ENCODE data around the gene EIF4EBP3. TPM values are rescaled to one million over a fixed set of nuclear protein-coding genes. Genes with fewer than 3 reads are reported as not detected.

Gene EIF4EBP3
- total and polyA plus RNA-seq, 9 of the 15 experiments (the other 6 are each of a cell fraction or from before 2014, with no cell fraction given) = 1.3 to 7.5 (median 3.8) TPM

DNA sequence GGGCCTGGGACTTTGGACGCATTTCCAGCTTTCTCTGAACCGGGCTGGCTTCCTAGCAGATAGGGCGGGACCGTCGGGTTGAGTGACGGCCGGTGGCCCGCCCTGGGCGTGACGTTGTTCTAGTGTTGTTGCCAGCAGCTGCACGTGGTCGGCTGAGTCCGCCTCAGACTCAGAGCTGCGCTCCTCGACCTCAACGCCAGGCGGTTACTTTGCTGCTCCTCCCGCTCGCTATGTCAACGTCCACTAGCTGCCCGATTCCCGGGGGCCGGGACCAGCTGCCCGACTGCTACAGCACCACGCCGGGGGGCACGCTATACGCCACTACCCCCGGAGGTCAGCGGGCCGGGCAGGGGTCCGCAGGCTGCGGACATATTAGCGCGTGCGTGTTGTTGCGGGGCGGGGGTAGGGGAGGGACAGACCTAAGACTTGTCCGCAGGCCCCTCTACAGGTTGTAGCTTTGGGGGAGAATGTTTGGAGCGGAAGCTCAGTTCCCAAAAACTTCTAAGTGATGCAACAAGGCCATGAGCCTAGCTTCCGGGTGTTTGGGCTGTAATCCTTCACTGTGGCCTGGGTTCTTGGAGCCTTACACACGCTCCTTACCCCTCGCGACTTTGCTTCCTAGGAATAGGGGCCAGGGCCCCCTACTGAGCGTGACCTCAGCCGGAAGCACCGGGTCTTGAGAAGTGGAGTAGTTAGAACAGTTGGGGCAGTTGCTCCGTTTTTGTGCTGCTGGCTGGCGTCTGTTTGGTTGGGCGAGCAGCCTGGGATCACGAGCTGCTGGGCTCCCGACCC is at the start of gene EIF4EBP3 (continued):
- TF ChIP-seq FOXJ2 (tag; IDR thresholded peaks at IDR 0.05) (no peak), ZFP1 (CRISPR knock-in tag; IDR thresholded peaks at IDR 0.05) (no peak), MTF1 (CRISPR knock-in tag; IDR thresholded peaks at IDR 0.05; ENCODE audit: borderline replicate concordance) (no peak), KDM2B (CRISPR knock-in tag; IDR thresholded peaks at IDR 0.05) (peak; percentile 74; the same call in 1 of the 2 replicates), ZNF699 (CRISPR knock-in tag; IDR thresholded peaks at IDR 0.05; ENCODE audit: insufficient replicate concordance) (no peak), GTF2E2 (tag; IDR thresholded peaks at IDR 0.05) (no peak), ZEB2 (IDR thresholded peaks at IDR 0.05) (no peak), POLR2AphosphoS5 (IDR thresholded peaks at IDR 0.05; ENCODE audit: control insufficient read depth, insufficient read depth, low read depth, low read length) (no peak), KAT7 (CRISPR knock-in tag; IDR thresholded peaks at IDR 0.05; ENCODE audit: borderline replicate concordance) (peak; percentile 31; the same call in 1 of the 2 replicates), ZBTB7A (IDR thresholded peaks at IDR 0.05; ENCODE audit: borderline replicate concordance, control insufficient read depth, low read depth, low read length) (no peak), ZFX (CRISPR knock-in tag; IDR thresholded peaks at IDR 0.05) (peak; percentile 51; the same call in 1 of the 2 replicates), ZNF232 (CRISPR knock-in tag; IDR thresholded peaks at IDR 0.05) (no peak), ZNF311 (CRISPR knock-in tag; IDR thresholded peaks at IDR 0.05) (no peak), CBFA2T3 (IDR thresholded peaks at IDR 0.05) (no peak), THAP7 (CRISPR knock-in tag; IDR thresholded peaks at IDR 0.05) (no peak), HLTF (IDR thresholded peaks at IDR 0.05) (no peak), RBM22 (IDR thresholded peaks at IDR 0.05; ENCODE audit: low read depth, low read length, poor library complexity, severe bottlenecking) (peak; percentile 94), NFE2 (IDR thresholded peaks at IDR 0.05; ENCODE audit: low read depth) (no peak), POLR2A (conservative IDR thresholded peaks at IDR 0.05) (peak; percentile 44), RBM14 (IDR thresholded peaks at IDR 0.05; ENCODE audit: borderline replicate concordance, insufficient read depth, low read depth, low read length) (no peak), MCM7 (IDR thresholded peaks at IDR 0.05) (no peak), HBP1 (CRISPR knock-in tag; IDR thresholded peaks at IDR 0.05) (no peak), POU5F1 (IDR thresholded peaks at IDR 0.05; ENCODE audit: borderline replicate concordance, low read depth, low read length, partially characterized antibody) (no peak), FOXM1 (IDR thresholded peaks at IDR 0.05; ENCODE audit: low read depth) (no peak), FOXM1 (CRISPR knock-in tag; IDR thresholded peaks at IDR 0.05; ENCODE audit: low read depth) (0 out of 2 replicates have a peak, but pooled peaks have one; percentile 67), HNRNPH1 (optimal IDR thresholded peaks at IDR 0.05; ENCODE audit: low read depth, low read length) (no peak)
- TF ChIP-seq, protein P1, sequence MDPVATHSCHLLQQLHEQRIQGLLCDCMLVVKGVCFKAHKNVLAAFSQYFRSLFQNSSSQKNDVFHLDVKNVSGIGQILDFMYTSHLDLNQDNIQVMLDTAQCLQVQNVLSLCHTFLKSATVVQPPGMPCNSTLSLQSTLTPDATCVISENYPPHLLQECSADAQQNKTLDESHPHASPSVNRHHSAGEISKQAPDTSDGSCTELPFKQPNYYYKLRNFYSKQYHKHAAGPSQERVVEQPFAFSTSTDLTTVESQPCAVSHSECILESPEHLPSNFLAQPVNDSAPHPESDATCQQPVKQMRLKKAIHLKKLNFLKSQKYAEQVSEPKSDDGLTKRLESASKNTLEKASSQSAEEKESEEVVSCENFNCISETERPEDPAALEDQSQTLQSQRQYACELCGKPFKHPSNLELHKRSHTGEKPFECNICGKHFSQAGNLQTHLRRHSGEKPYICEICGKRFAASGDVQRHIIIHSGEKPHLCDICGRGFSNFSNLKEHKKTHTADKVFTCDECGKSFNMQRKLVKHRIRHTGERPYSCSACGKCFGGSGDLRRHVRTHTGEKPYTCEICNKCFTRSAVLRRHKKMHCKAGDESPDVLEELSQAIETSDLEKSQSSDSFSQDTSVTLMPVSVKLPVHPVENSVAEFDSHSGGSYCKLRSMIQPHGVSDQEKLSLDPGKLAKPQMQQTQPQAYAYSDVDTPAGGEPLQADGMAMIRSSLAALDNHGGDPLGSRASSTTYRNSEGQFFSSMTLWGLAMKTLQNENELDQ (CRISPR knock-in tag; IDR thresholded peaks at IDR 0.05; ENCODE audit: borderline replicate concordance) = no peak
